Stimulated activated CD8-positive, alpha-beta memory T cell treated with anti-CD3 and anti-CD28 coated beads, Interleukin-12 subunit alpha, Interleukin-12 subunit beta, amount 100 ng/mL, for 4 hours (primary cell): ENCODE results near the gene TAS2R39.

Experiments used
- DNase-seq: peaks from one replicate; pipeline ENCODE4 v3.0.0-alpha.2; 2020; ENCODE audit warnings: low read depth

The TAS2R39 gene

GRCh38 chr7:143216686-143217085 lies 33.5 kb downstream of the TAS2R39 start:
- no peak for DNase-seq

- DNase-seq = no peak
These were observed 34.6 kb downstream of the TAS2R39 start for GRCh38 chr7:143217806-143218205.

- DNase-seq = no peak
These were observed 38.1 kb downstream of the TAS2R39 start for GRCh38 chr7:143221286-143221685.

GRCh38 chr7:143221737-143222136 lies 38.5 kb downstream of the TAS2R39 start, which contains the start of gene TAS2R40:
Gene TAS2R40, plus strand, starts transcription at chr7:143222037. Its CDS starts 42 bp downstream, at chr7:143222079.
- DNase-seq = no peak

GRCh38 chr7:143222782-143223181 lies 39.6 kb downstream of the TAS2R39 start:
- no peak for DNase-seq

- DNase-seq = no peak
These were observed 40.6 kb downstream of the TAS2R39 start for GRCh38 chr7:143223784-143224183.

GRCh38 chr7:143225047-143225446 lies 41.8 kb downstream of the TAS2R39 start:
- no peak for DNase-seq

GRCh38 chr7:143227806-143228205 lies 44.6 kb downstream of the TAS2R39 start:
- no peak for DNase-seq

GRCh38 chr7:143229054-143229790 lies 46.0 kb downstream of the TAS2R39 start:
- no peak for DNase-seq

GRCh38 chr7:143230602-143231457 lies 47.6 kb downstream of the TAS2R39 start:
- no peak for DNase-seq
